ENCODE results near the gene SLC43A1.

Gene SLC43A1

DNA sequence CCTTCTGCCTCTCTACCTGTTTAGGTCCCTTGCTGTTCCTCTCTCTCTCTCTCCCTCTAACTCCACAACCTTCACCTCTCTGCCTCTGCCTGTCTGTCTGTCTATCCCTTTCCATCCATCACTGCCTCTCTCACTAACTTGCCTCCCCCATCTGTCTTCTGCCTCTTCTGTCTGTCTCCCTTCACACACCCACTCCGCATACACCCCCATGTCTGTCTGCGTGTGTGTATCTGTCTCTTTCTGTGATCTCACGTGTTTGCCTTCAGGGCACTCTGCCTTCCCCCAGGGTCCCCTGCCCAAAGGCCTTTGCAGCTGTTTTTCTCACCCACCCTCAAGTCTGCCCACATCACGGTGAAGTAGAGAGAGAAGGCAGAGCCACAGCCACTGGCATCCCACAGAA lies 47.2 kb downstream of the SLC43A1 start:
- Histone ChIP-seq H3K4me2 (ENCODE audit: insufficient read depth, low read length, poor library complexity, severe bottlenecking) (no peak overlapping the region), H3K36me3 (replicated peaks in 1 of 2; ENCODE audit: control insufficient read depth in 2 of 2, insufficient read depth in 2 of 2, low read length in 2 of 2) (peaks cover 0 to 48% of the 10 kb centered on the region in 2 donors), H2BK12ac (ENCODE audit: low read length) (no peak overlapping the region), H3K14ac (ENCODE audit: low read length) (no peak overlapping the region), H4K8ac (ENCODE audit: low read depth, low read length) (no peak overlapping the region), H3K9ac (ENCODE audit: low read depth, low read length, poor library complexity) (no peak overlapping the region), H2BK5ac (ENCODE audit: low read length) (no peak overlapping the region), H2AK5ac (ENCODE audit: low read depth, low read length) (no peak overlapping the region), H2BK120ac (ENCODE audit: low read depth, low read length) (no peak overlapping the region), H4K91ac (ENCODE audit: low read depth, low read length, poor library complexity) (no peak overlapping the region), H3K23ac (ENCODE audit: low read depth, low read length, poor library complexity) (no peak overlapping the region), H3K18ac (ENCODE audit: low read length) (no peak overlapping the region), H3K9me3 (replicated peaks in 1 of 2; ENCODE audit: control insufficient read depth in 2 of 2, insufficient read depth in 1 of 2, low read depth in 1 of 2, low read length in 2 of 2) (no peaks in the 10 kb centered on the region), H2AFZ (ENCODE audit: low read length) (no peak overlapping the region), H3K79me1 (ENCODE audit: low read depth, low read length) (no peaks in the 10 kb centered on the region), H3K4me1 (ENCODE audit: control insufficient read depth in 2 of 2, insufficient read depth in 1 of 2, low read depth in 1 of 2, low read length in 2 of 2) (peaks cover 10 to 12% of the 10 kb centered on the region in 2 donors), H2BK15ac (ENCODE audit: low read length) (no peak overlapping the region), H3K27ac (replicated peaks; ENCODE audit: low read length) (no peak overlapping the region), H3K4me3 (ENCODE audit: low read length in 2 of 2) (no peak overlapping the region), H3K4ac (ENCODE audit: low read length) (no peak overlapping the region), H3K27me3 (ENCODE audit: control insufficient read depth in 3 of 3, insufficient read depth in 3 of 3, low read depth in 1 of 3, low read length in 3 of 3) (no peaks in the 10 kb centered on the region)
- no peak for DNase-seq (ENCODE audit: low spot score)
- WGBS, 2 donors (ENCODE audit: extremely low coverage in 2 of 2, insufficient read length in 2 of 2, insufficient replicate concordance in 1 of 2), result no CpG with 5 or more reads among the region's 4 CpGs

DNA sequence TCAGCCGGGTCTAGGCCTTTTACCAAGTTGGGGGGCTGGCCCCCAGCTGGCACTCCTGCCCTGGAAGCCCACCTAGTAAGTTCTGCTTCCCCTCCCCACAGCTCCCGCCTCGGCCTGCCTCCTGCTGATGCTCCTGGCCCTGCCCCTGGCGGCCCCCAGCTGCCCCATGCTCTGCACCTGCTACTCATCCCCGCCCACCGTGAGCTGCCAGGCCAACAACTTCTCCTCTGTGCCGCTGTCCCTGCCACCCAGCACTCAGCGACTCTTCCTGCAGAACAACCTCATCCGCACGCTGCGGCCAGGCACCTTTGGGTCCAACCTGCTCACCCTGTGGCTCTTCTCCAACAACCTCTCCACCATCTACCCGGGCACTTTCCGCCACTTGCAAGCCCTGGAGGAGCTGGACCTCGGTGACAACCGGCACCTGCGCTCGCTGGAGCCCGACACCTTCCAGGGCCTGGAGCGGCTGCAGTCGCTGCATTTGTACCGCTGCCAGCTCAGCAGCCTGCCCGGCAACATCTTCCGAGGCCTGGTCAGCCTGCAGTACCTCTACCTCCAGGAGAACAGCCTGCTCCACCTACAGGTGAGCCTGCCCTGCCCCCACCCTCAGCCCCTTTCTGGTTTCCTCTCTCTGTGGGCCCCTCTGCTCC lies 47.9 kb downstream of the SLC43A1 start:
- H3K14ac ChIP-seq (ENCODE audit: low read length), result no peak overlapping the region
- no peaks in the 10 kb centered on the region for H3K79me1 ChIP-seq (ENCODE audit: low read depth, low read length)
- WGBS, 2 donors (ENCODE audit: extremely low coverage in 2 of 2, insufficient read length in 2 of 2, insufficient replicate concordance in 1 of 2), result no CpG with 5 or more reads among the region's 23 CpGs
- H3K4ac ChIP-seq (ENCODE audit: low read length), result no peak overlapping the region
- H2BK5ac ChIP-seq (ENCODE audit: low read length), result no peak overlapping the region
- DNase-seq (ENCODE audit: low spot score), result no peak
- H3K27me3 ChIP-seq (ENCODE audit: control insufficient read depth in 3 of 3, insufficient read depth in 3 of 3, low read depth in 1 of 3, low read length in 3 of 3), result no peaks in the 10 kb centered on the region
- peak overlapping the region; percentile 30 for H3K9ac ChIP-seq (ENCODE audit: low read depth, low read length, poor library complexity)
- no peak overlapping the region for H3K23ac ChIP-seq (ENCODE audit: low read depth, low read length, poor library complexity)
- no peak overlapping the region for H2AK5ac ChIP-seq (ENCODE audit: low read depth, low read length)
- no peak overlapping the region for H2BK120ac ChIP-seq (ENCODE audit: low read depth, low read length)
- no peak overlapping the region for H2BK12ac ChIP-seq (ENCODE audit: low read length)
- H3K18ac ChIP-seq (ENCODE audit: low read length), result no peak overlapping the region
- H3K4me2 ChIP-seq (ENCODE audit: insufficient read depth, low read length, poor library complexity, severe bottlenecking), result no peak overlapping the region
- H3K36me3 ChIP-seq (replicated peaks in 1 of 2; ENCODE audit: control insufficient read depth in 2 of 2, insufficient read depth in 2 of 2, low read length in 2 of 2), result peaks cover 0 to 47% of the 10 kb centered on the region in 2 donors
- H3K9me3 ChIP-seq (replicated peaks in 1 of 2; ENCODE audit: control insufficient read depth in 2 of 2, insufficient read depth in 1 of 2, low read depth in 1 of 2, low read length in 2 of 2), result no peaks in the 10 kb centered on the region
- H3K4me3 ChIP-seq (ENCODE audit: low read length in 2 of 2), result no peak overlapping the region
- H4K8ac ChIP-seq (ENCODE audit: low read depth, low read length), result no peak overlapping the region
- H2AFZ ChIP-seq (ENCODE audit: low read length), result no peak overlapping the region
- H4K91ac ChIP-seq (ENCODE audit: low read depth, low read length, poor library complexity), result no peak overlapping the region
- no peak overlapping the region for H3K27ac ChIP-seq (replicated peaks; ENCODE audit: low read length)
- H2BK15ac ChIP-seq (ENCODE audit: low read length), result no peak overlapping the region
- peaks cover 12 to 16% of the 10 kb centered on the region in 2 donors for H3K4me1 ChIP-seq (ENCODE audit: control insufficient read depth in 2 of 2, insufficient read depth in 1 of 2, low read depth in 1 of 2, low read length in 2 of 2)

DNA sequence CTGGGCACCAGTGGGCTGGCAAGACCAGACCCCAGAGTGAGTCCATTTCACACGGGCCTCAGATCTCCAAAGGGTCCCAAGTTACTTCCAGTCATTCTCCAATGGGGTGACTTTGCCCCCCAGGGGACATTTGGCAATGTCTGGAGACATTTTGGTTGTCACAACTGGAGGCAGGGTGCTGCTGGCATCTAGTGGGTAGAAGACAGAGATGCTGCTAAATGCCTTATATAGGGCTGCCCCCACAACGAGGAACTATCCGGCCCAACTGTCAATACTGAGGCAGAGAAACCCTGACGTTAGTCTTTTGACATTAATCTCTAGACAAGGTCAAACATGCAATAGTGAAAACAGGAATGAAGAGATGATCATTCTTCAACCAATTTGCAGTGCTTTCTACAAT lies 48.8 kb downstream of the SLC43A1 start:
- H3K27me3 ChIP-seq (ENCODE audit: control insufficient read depth in 3 of 3, insufficient read depth in 3 of 3, low read depth in 1 of 3, low read length in 3 of 3), result peaks cover 0 to 5% (median 0%) of the 10 kb centered on the region in 3 experiments

GRCh38 chr11:57464539-57465181 lies 50.8 kb downstream of the SLC43A1 start:
- no peaks in the 10 kb centered on the region for H3K79me1 ChIP-seq (ENCODE audit: low read depth, low read length)
- no CpG with 5 or more reads among the region's 30 CpGs for WGBS, 2 donors (ENCODE audit: extremely low coverage in 2 of 2, insufficient read length in 2 of 2, insufficient replicate concordance in 1 of 2)
- no peaks in the 10 kb centered on the region for H3K9me3 ChIP-seq (replicated peaks in 1 of 2; ENCODE audit: control insufficient read depth in 2 of 2, insufficient read depth in 1 of 2, low read depth in 1 of 2, low read length in 2 of 2)
- H3K18ac ChIP-seq (ENCODE audit: low read length), result peak overlapping the region; percentile 72
- H2AK5ac ChIP-seq (ENCODE audit: low read depth, low read length), result peak overlapping the region; percentile 66
- H3K9ac ChIP-seq (ENCODE audit: low read depth, low read length, poor library complexity), result peak overlapping the region; percentile 63
- H3K4me1 ChIP-seq (ENCODE audit: control insufficient read depth in 2 of 2, insufficient read depth in 1 of 2, low read depth in 1 of 2, low read length in 2 of 2), result peaks cover 20 to 26% of the 10 kb centered on the region in 2 donors
- peak overlapping the region; percentile 62 for H3K23ac ChIP-seq (ENCODE audit: low read depth, low read length, poor library complexity)
- H3K27me3 ChIP-seq (ENCODE audit: control insufficient read depth in 3 of 3, insufficient read depth in 3 of 3, low read depth in 1 of 3, low read length in 3 of 3), result peaks cover 3 to 21% (median 4%) of the 10 kb centered on the region in 3 experiments
- peak overlapping the region; percentile 48 for H3K14ac ChIP-seq (ENCODE audit: low read length)
- peaks cover 0 to 24% of the 10 kb centered on the region in 2 donors for H3K36me3 ChIP-seq (replicated peaks in 1 of 2; ENCODE audit: control insufficient read depth in 2 of 2, insufficient read depth in 2 of 2, low read length in 2 of 2)
- DNase-seq (ENCODE audit: low spot score), result no peak
- no peak overlapping the region for H2BK5ac ChIP-seq (ENCODE audit: low read length)
- no peak overlapping the region for H3K27ac ChIP-seq (replicated peaks; ENCODE audit: low read length)
- H3K4me3 ChIP-seq (ENCODE audit: low read length in 2 of 2), result no peak overlapping the region
- H2AFZ ChIP-seq (ENCODE audit: low read length), result no peak overlapping the region
- no peak overlapping the region for H4K91ac ChIP-seq (ENCODE audit: low read depth, low read length, poor library complexity)
- no peak overlapping the region for H2BK12ac ChIP-seq (ENCODE audit: low read length)
- H3K4ac ChIP-seq (ENCODE audit: low read length), result peak overlapping the region; percentile 13
- H2BK15ac ChIP-seq (ENCODE audit: low read length), result no peak overlapping the region
- H3K4me2 ChIP-seq (ENCODE audit: insufficient read depth, low read length, poor library complexity, severe bottlenecking), result no peak overlapping the region
- H2BK120ac ChIP-seq (ENCODE audit: low read depth, low read length), result peak overlapping the region; percentile 49
- H4K8ac ChIP-seq (ENCODE audit: low read depth, low read length), result no peak overlapping the region

More for the DNA sequence above, 48.8 kb downstream of the SLC43A1 start:
- Histone ChIP-seq H2BK5ac (ENCODE audit: low read length) (no peak overlapping the region), H3K27ac (replicated peaks; ENCODE audit: low read length) (no peak overlapping the region), H3K36me3 (replicated peaks in 1 of 2; ENCODE audit: control insufficient read depth in 2 of 2, insufficient read depth in 2 of 2, low read length in 2 of 2) (peaks cover 0 to 40% of the 10 kb centered on the region in 2 donors), H2AFZ (ENCODE audit: low read length) (no peak overlapping the region), H3K18ac (ENCODE audit: low read length) (no peak overlapping the region), H2BK12ac (ENCODE audit: low read length) (no peak overlapping the region), H3K9me3 (replicated peaks in 1 of 2; ENCODE audit: control insufficient read depth in 2 of 2, insufficient read depth in 1 of 2, low read depth in 1 of 2, low read length in 2 of 2) (no peaks in the 10 kb centered on the region), H2BK15ac (ENCODE audit: low read length) (no peak overlapping the region), H3K4me3 (ENCODE audit: low read length in 2 of 2) (no peak overlapping the region), H2BK120ac (ENCODE audit: low read depth, low read length) (no peak overlapping the region), H3K79me1 (ENCODE audit: low read depth, low read length) (no peaks in the 10 kb centered on the region), H3K4me2 (ENCODE audit: insufficient read depth, low read length, poor library complexity, severe bottlenecking) (no peak overlapping the region), H4K8ac (ENCODE audit: low read depth, low read length) (no peak overlapping the region), H3K23ac (ENCODE audit: low read depth, low read length, poor library complexity) (no peak overlapping the region), H3K4me1 (ENCODE audit: control insufficient read depth in 2 of 2, insufficient read depth in 1 of 2, low read depth in 1 of 2, low read length in 2 of 2) (peaks cover 12 to 18% of the 10 kb centered on the region in 2 donors), H2AK5ac (ENCODE audit: low read depth, low read length) (no peak overlapping the region), H3K14ac (ENCODE audit: low read length) (no peak overlapping the region), H4K91ac (ENCODE audit: low read depth, low read length, poor library complexity) (no peak overlapping the region), H3K4ac (ENCODE audit: low read length) (no peak overlapping the region), H3K9ac (ENCODE audit: low read depth, low read length, poor library complexity) (no peak overlapping the region)
- no CpG with 5 or more reads among the region's 4 CpGs for WGBS, 2 donors (ENCODE audit: extremely low coverage in 2 of 2, insufficient read length in 2 of 2, insufficient replicate concordance in 1 of 2)
- no peak for DNase-seq (ENCODE audit: low spot score)
